HepG2 (cell line): ENCODE results near the gene AMER1.

Source experiments
- DNMT3B ChIP-seq: conservative IDR thresholded peaks from 2 replicates; pipeline ENCODE4 v1.6.1; 2016; ENCODE audit warnings: missing biosample characterization, control low read depth
- HMG20B ChIP-seq: conservative IDR thresholded peaks from 2 replicates; pipeline ENCODE4 v1.6.1; 2016; ENCODE audit warnings: missing genetic modification reagents, missing compliant biosample characterization
- HNRNPLL ChIP-seq: fragments of 200-400 bp; formaldehyde crosslinking; IDR thresholded peaks from 2 replicates; pipeline ENCODE4 v1.6.1; 2017; ENCODE audit warnings: mild to moderate bottlenecking, low read depth, low read length; ENCODE audit not compliant: poor library complexity, severe bottlenecking
- JUND ChIP-seq: sonication (generic); formaldehyde crosslinking; IDR thresholded peaks from 2 replicates; pipeline ENCODE4 v1.8.0; 2022; ENCODE audit warnings: mild to moderate bottlenecking, missing genetic modification reagents
- NR1H2 ChIP-seq: sonication (generic); formaldehyde crosslinking; IDR thresholded peaks from 2 replicates; pipeline ENCODE4 v1.8.1; 2022; ENCODE audit warnings: low read depth, missing genetic modification reagents, borderline replicate concordance
- SALL1 ChIP-seq: sonication (generic); formaldehyde crosslinking; IDR thresholded peaks from 2 replicates; pipeline ENCODE4 v1.8.0; 2022; ENCODE audit warnings: mild to moderate bottlenecking, missing genetic modification reagents
- SETDB1 ChIP-seq: sonication (generic); formaldehyde crosslinking; IDR thresholded peaks from 2 replicates; pipeline ENCODE4 v1.5.1; 2020; ENCODE audit warnings: missing genetic modification reagents, mild to moderate bottlenecking, borderline replicate concordance
- ZNF274 ChIP-seq: sonication (generic); formaldehyde crosslinking; IDR thresholded peaks from 2 replicates; pipeline ENCODE4 v1.5.1; 2020; ENCODE audit warnings: mild to moderate bottlenecking, missing genetic modification reagents
- ZSCAN29 ChIP-seq: sonication (generic); formaldehyde crosslinking; conservative IDR thresholded peaks from 2 replicates; pipeline ENCODE4 v1.4.0; 2020; ENCODE audit warnings: mild to moderate bottlenecking, missing genetic modification reagents
- TF ChIP-seq, protein P1 (sequence below), 2 experiments: fragments of 450-650 bp in 1 of 2; sonication (generic) in 1 of 2; formaldehyde crosslinking; IDR thresholded peaks; 2 replicates each; pipeline versions ENCODE4 v1.5.0 to v1.8.0; 2020 to 2022; ENCODE audit warnings: mild to moderate bottlenecking in 1 of 2, missing genetic modification reagents in 1 of 2
- TF ChIP-seq, protein P2 (sequence below): sonication (generic); formaldehyde crosslinking; IDR thresholded peaks from 2 replicates; pipeline ENCODE4 v1.4.0; 2020; ENCODE audit warnings: mild to moderate bottlenecking, missing genetic modification reagents
- TF ChIP-seq, protein P3 (sequence below): sonication (generic); formaldehyde crosslinking; IDR thresholded peaks from 2 replicates; pipeline ENCODE4 v1.5.0; 2020; ENCODE audit warnings: mild to moderate bottlenecking, missing genetic modification reagents, moderate library complexity

DNA sequence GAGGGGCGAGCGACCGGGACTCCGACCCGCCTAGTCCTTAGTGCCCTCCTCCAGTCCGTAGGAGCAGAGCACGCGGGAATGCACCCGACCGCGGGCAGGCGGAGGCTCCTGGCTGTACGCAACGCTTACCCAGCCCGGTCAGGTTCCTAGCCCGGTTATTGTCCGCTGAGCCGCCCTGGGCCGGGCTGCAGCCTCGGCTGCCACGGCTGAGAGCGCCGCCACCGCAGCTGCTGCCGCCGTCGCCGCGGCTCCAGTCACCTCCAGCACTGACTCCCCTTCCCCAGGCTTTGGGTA is at the start of gene AMER1:
- TF ChIP-seq HMG20B (CRISPR knock-in tag) (no peak), DNMT3B (CRISPR knock-in tag) (no peak), NR1H2 (no peak), HNRNPLL (no peak), SETDB1 (no peak), ZNF274 (no peak), ZSCAN29 (no peak), JUND (no peak), SALL1 (CRISPR knock-in tag) (no peak)
- TF ChIP-seq, protein P1, sequence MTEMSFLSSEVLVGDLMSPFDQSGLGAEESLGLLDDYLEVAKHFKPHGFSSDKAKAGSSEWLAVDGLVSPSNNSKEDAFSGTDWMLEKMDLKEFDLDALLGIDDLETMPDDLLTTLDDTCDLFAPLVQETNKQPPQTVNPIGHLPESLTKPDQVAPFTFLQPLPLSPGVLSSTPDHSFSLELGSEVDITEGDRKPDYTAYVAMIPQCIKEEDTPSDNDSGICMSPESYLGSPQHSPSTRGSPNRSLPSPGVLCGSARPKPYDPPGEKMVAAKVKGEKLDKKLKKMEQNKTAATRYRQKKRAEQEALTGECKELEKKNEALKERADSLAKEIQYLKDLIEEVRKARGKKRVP (CRISPR knock-in tag; IDR thresholded peaks at IDR 0.05), result no peak
- TF ChIP-seq, protein P2, sequence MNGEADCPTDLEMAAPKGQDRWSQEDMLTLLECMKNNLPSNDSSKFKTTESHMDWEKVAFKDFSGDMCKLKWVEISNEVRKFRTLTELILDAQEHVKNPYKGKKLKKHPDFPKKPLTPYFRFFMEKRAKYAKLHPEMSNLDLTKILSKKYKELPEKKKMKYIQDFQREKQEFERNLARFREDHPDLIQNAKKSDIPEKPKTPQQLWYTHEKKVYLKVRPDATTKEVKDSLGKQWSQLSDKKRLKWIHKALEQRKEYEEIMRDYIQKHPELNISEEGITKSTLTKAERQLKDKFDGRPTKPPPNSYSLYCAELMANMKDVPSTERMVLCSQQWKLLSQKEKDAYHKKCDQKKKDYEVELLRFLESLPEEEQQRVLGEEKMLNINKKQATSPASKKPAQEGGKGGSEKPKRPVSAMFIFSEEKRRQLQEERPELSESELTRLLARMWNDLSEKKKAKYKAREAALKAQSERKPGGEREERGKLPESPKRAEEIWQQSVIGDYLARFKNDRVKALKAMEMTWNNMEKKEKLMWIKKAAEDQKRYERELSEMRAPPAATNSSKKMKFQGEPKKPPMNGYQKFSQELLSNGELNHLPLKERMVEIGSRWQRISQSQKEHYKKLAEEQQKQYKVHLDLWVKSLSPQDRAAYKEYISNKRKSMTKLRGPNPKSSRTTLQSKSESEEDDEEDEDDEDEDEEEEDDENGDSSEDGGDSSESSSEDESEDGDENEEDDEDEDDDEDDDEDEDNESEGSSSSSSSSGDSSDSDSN, result no peak
- TF ChIP-seq, protein P3, sequence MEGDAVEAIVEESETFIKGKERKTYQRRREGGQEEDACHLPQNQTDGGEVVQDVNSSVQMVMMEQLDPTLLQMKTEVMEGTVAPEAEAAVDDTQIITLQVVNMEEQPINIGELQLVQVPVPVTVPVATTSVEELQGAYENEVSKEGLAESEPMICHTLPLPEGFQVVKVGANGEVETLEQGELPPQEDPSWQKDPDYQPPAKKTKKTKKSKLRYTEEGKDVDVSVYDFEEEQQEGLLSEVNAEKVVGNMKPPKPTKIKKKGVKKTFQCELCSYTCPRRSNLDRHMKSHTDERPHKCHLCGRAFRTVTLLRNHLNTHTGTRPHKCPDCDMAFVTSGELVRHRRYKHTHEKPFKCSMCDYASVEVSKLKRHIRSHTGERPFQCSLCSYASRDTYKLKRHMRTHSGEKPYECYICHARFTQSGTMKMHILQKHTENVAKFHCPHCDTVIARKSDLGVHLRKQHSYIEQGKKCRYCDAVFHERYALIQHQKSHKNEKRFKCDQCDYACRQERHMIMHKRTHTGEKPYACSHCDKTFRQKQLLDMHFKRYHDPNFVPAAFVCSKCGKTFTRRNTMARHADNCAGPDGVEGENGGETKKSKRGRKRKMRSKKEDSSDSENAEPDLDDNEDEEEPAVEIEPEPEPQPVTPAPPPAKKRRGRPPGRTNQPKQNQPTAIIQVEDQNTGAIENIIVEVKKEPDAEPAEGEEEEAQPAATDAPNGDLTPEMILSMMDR (CRISPR knock-in tag), result no peak
